CD4-positive, alpha-beta T cell (primary cell): ENCODE measurements around the gene PGBD4. TPM values are rescaled to one million over a fixed set of nuclear protein-coding genes. Genes with fewer than 3 reads are reported as not detected.

ENCODE experiments used
- ATAC-seq: fragments of 200-7000 bp; cut with Tn5 transposase; one replicate; pipeline ENCODE4 v1.10.0; 2022; ENCODE audit warnings: mild to moderate bottlenecking; ENCODE audit not compliant: poor library complexity
- CTCF ChIA-PET: fragments of 350-600 bp; sonication (Branson Sonifier 250); formaldehyde crosslinking; loops from one replicate; lab custom pipeline; 2021; ENCODE audit warnings: antibody characterized with exemption, inconsistent platforms; lab: Charles Lee
- POLR2A ChIA-PET: fragments of 350-600 bp; sonication (Branson Sonifier 250); formaldehyde crosslinking; loops from one replicate; lab custom pipeline; 2021; ENCODE audit warnings: antibody characterized with exemption, inconsistent platforms; lab: Charles Lee
- DNase-seq, 14 experiments: peaks; one replicate each; pipeline ENCODE4 v3.0.0-alpha.2; 2013 to 2020; ENCODE audit warnings: mixed read lengths in 2 of 14
- H3K27ac ChIP-seq, 2 donors: one replicate each; pipeline versions ENCODE4 v1.5.1 to v1.7.0; 2013; ENCODE audit warnings: low read length in 2 of 2, low read depth in 1 of 2, mild to moderate bottlenecking in 1 of 2
- H3K27me3 ChIP-seq, 2 experiments: 1 replicate in 1 of 2; 2 replicates in 1 of 2; pipeline versions ENCODE4 v1.6.1 to v1.7.0; 2013; ENCODE audit warnings: low read length in 2 of 2, control low read depth in 1 of 2, mild to moderate bottlenecking in 1 of 2, moderate library complexity in 1 of 2; ENCODE audit not compliant: insufficient read depth in 2 of 2, control insufficient read depth in 1 of 2
- H3K36me3 ChIP-seq: one replicate; pipeline ENCODE4 v1.6.1; 2013; ENCODE audit warnings: low read length, control low read depth; ENCODE audit not compliant: insufficient read depth
- H3K4me1 ChIP-seq: one replicate; pipeline ENCODE4 v1.6.1; 2013; ENCODE audit warnings: low read length, control low read depth; ENCODE audit not compliant: insufficient read depth
- H3K4me3 ChIP-seq: one replicate; pipeline ENCODE4 v1.5.1; 2013; ENCODE audit warnings: mild to moderate bottlenecking, low read length, moderate library complexity
- H3K9me3 ChIP-seq, 2 experiments: 1 replicate in 1 of 2; 2 replicates in 1 of 2; pipeline versions ENCODE4 v1.6.1 to v1.7.0; 2013; ENCODE audit warnings: low read length in 2 of 2, mild to moderate bottlenecking in 2 of 2, control low read depth in 1 of 2, moderate library complexity in 1 of 2; ENCODE audit not compliant: control insufficient read depth in 1 of 2, insufficient read depth in 1 of 2
- H3K27ac Mint-ChIP-seq: one replicate; pipeline ENCODE4 v1.8.0; 2020; ENCODE audit warnings: mixed read lengths
- H3K27me3 Mint-ChIP-seq: one replicate; pipeline ENCODE4 v1.8.0; 2021; ENCODE audit warnings: mixed read lengths
- H3K36me3 Mint-ChIP-seq: one replicate; pipeline ENCODE4 v1.8.0; 2021; ENCODE audit warnings: low read depth, mixed read lengths
- H3K4me1 Mint-ChIP-seq: one replicate; pipeline ENCODE4 v1.8.0; 2021; ENCODE audit warnings: low read depth, mixed read lengths
- H3K4me3 Mint-ChIP-seq: one replicate; pipeline ENCODE4 v1.8.0; 2020; ENCODE audit warnings: mild to moderate bottlenecking, mixed read lengths
- H3K9me3 Mint-ChIP-seq: one replicate; pipeline ENCODE4 v1.8.0; 2020; ENCODE audit warnings: mixed read lengths
- intact Hi-C, 2 experiments: fragments of 100-400 bp; cut with DNase I in 1 of 2; cut with micrococcal nuclease in 1 of 2; formaldehyde crosslinking; loops; one replicate each; pipeline versions ENCODE4 v1.15.1 to v1.9.0; 2023 to 2025; cut with DNase I, micrococcal nuclease
- total RNA-seq, 174 experiments: library from RNA in 2 of 174; stranded (reverse) in 2 of 174; gene quantifications; one replicate each; pipeline ENCODE4 v1.2.3 and lab custom pipeline; 2021 to 2026
- TF ChIP-seq, protein P1 (sequence below): fragments of 200-600 bp; IDR thresholded peaks from one replicate; pipeline ENCODE4 v1.8.0; 2022; ENCODE audit warnings: antibody characterized with exemption, mild to moderate bottlenecking

The PGBD4 gene
- total RNA-seq, 2 experiments from 2014 or later: 2.3 to 2.6 TPM

DNA sequence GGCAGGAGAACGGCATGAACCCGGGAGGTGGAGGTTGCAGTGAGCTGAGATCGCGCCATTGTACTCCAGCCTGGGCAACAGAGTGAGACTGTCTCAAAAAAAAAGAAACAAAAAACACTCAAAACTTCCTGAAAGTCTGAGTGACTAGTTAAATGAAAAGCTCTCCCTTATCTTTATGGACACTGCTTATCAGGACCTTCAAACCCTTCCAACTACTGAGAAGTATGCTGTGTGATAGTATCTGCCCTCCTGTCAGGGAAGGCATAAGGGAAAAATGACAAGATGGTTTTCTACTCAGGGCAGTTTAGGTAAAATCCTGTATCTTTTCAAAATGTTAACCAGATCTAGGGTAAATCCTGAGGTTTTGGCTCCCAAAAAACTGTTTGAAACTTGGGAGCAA lies 22.0 kb upstream of the PGBD4 start:
- Histone ChIP-seq H3K4me3 (no peak overlapping the region), H3K36me3 (peaks cover 13% of the 10 kb centered on the region), H3K9me3 (no peaks in the 10 kb centered on the region), H3K4me1 (no peaks in the 10 kb centered on the region), H3K27me3 (no peaks in the 10 kb centered on the region), H3K27ac (no peak overlapping the region)
- H3K27ac Mint-ChIP-seq: no peak overlapping the region
- H3K36me3 Mint-ChIP-seq: peaks cover 21% of the 10 kb centered on the region
- TF ChIP-seq, protein P1, sequence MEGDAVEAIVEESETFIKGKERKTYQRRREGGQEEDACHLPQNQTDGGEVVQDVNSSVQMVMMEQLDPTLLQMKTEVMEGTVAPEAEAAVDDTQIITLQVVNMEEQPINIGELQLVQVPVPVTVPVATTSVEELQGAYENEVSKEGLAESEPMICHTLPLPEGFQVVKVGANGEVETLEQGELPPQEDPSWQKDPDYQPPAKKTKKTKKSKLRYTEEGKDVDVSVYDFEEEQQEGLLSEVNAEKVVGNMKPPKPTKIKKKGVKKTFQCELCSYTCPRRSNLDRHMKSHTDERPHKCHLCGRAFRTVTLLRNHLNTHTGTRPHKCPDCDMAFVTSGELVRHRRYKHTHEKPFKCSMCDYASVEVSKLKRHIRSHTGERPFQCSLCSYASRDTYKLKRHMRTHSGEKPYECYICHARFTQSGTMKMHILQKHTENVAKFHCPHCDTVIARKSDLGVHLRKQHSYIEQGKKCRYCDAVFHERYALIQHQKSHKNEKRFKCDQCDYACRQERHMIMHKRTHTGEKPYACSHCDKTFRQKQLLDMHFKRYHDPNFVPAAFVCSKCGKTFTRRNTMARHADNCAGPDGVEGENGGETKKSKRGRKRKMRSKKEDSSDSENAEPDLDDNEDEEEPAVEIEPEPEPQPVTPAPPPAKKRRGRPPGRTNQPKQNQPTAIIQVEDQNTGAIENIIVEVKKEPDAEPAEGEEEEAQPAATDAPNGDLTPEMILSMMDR: no peak
- POLR2A ChIA-PET: no interaction called here
- H3K4me1 Mint-ChIP-seq: no peaks in the 10 kb centered on the region
- DNase-seq: no peak
- no peaks in the 10 kb centered on the region for H3K9me3 Mint-ChIP-seq
- intact Hi-C loops: no loop called here
- ATAC-seq: no peak
- CTCF ChIA-PET: no interaction called here
- no peak overlapping the region for H3K4me3 Mint-ChIP-seq
- no peaks in the 10 kb centered on the region for H3K27me3 Mint-ChIP-seq

DNA sequence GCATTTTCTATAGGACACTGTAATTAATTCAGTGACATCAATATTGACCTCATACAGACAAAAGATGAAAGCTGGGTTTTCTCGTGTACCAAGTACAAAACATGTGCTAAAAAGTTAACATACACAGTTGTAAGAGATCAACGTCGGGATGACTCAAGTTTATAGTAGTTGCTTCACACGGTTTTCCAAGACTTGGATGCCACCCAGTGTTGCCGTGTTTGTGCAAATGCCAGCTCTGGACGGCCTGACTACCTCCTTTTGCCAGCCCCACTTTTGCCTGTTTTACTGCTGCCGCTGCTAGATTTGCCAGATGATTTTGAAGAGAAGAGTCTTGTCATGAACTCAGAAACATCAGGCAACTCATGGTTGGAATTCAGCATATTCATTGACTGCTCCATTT lies 17.8 kb upstream of the PGBD4 start:
- Histone ChIP-seq H3K9me3 (no peaks in the 10 kb centered on the region), H3K4me1 (no peaks in the 10 kb centered on the region), H3K27me3 (no peaks in the 10 kb centered on the region), H3K4me3 (no peak overlapping the region), H3K27ac (no peak overlapping the region), H3K36me3 (peaks cover 52% of the 10 kb centered on the region)
- H3K9me3 Mint-ChIP-seq: no peaks in the 10 kb centered on the region
- no peak for DNase-seq
- H3K27me3 Mint-ChIP-seq: no peaks in the 10 kb centered on the region
- POLR2A ChIA-PET: no interaction called here
- peaks cover 55% of the 10 kb centered on the region for H3K36me3 Mint-ChIP-seq
- no peak overlapping the region for H3K4me3 Mint-ChIP-seq
- intact Hi-C loops: no loop called here
- H3K27ac Mint-ChIP-seq: no peak overlapping the region
- CTCF ChIA-PET: no interaction called here
- ATAC-seq: no peak
- TF ChIP-seq, protein P1: no peak
- no peaks in the 10 kb centered on the region for H3K4me1 Mint-ChIP-seq

DNA sequence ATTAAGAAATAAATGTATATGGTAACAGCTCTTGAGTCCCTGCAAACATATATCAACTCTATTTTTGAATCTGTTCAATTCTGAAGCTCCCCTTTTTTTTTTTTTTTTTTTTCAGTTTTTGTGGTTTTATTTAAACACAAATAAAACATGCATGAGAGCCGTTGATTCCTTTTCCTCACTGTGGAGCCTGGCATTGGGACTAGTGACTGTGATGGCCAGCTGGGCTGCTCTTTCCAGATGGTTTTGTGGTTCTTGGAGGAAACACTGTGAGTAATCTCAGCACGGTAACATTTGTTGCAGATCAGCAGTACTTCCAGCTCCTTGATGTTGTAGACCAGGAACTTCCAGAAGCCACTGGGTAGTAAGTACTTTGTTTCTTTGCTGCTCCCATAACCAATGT lies 16.1 kb upstream of the PGBD4 start:
- intact Hi-C loops: no loop called here
- POLR2A ChIA-PET: interaction anchor here (0.6 to 1.3 kb wide), 3 partner anchors 10 to 212 kb away, joined by 3 to 6 read pairs (median 4); partner anchors contain the start of genes EMC7 and PGBD4
- Mint-ChIP-seq H3K4me1 (no peaks in the 10 kb centered on the region), H3K27me3 (no peaks in the 10 kb centered on the region), H3K9me3 (no peaks in the 10 kb centered on the region), H3K36me3 (peaks cover 66% of the 10 kb centered on the region), H3K4me3 (no peak overlapping the region), H3K27ac (no peak overlapping the region)
- H3K27ac ChIP-seq: no peak overlapping the region
- no peaks in the 10 kb centered on the region for H3K27me3 ChIP-seq
- no peaks in the 10 kb centered on the region for H3K9me3 ChIP-seq
- no peaks in the 10 kb centered on the region for H3K4me1 ChIP-seq
- H3K4me3 ChIP-seq: no peak overlapping the region
- ATAC-seq: no peak
- CTCF ChIA-PET: interaction anchor here (1.2 to 1.4 kb wide), 2 partner anchors 124 to 126 kb away, joined by 3 read pairs; partner anchors contain the start of gene KATNBL1
- TF ChIP-seq, protein P1: no peak
- H3K36me3 ChIP-seq: peaks cover 64% of the 10 kb centered on the region
- no peak for DNase-seq
